HUES48 (cell line): ENCODE measurements around the gene RGS21.

ENCODE experiments used
- H3K27ac ChIP-seq: one replicate; pipeline ENCODE4 v1.7.0; 2013; ENCODE audit warnings: low read depth, low read length, inconsistent platforms
- H3K27me3 ChIP-seq: 2 replicates; pipeline ENCODE4 v1.6.1; 2013; ENCODE audit warnings: mild to moderate bottlenecking, low read length; ENCODE audit not compliant: control insufficient read depth, insufficient read depth
- H3K36me3 ChIP-seq: 2 replicates; pipeline ENCODE4 v1.6.1; 2013; ENCODE audit warnings: low read length; ENCODE audit not compliant: control insufficient read depth, insufficient read depth
- H3K4me1 ChIP-seq: 2 replicates; pipeline ENCODE4 v1.6.1; 2013; ENCODE audit warnings: mild to moderate bottlenecking, low read length; ENCODE audit not compliant: control insufficient read depth, insufficient read depth
- H3K4me3 ChIP-seq: 2 replicates; pipeline ENCODE4 v1.5.1; 2013; ENCODE audit warnings: mild to moderate bottlenecking, low read depth, low read length
- H3K9ac ChIP-seq: 2 replicates; pipeline ENCODE4 v1.6.1; 2013; ENCODE audit warnings: mild to moderate bottlenecking, low read depth, low read length, moderate library complexity
- H3K9me3 ChIP-seq: 2 replicates; pipeline ENCODE4 v1.6.1; 2013; ENCODE audit warnings: low read length; ENCODE audit not compliant: control insufficient read depth, insufficient read depth

The RGS21 gene

DNA sequence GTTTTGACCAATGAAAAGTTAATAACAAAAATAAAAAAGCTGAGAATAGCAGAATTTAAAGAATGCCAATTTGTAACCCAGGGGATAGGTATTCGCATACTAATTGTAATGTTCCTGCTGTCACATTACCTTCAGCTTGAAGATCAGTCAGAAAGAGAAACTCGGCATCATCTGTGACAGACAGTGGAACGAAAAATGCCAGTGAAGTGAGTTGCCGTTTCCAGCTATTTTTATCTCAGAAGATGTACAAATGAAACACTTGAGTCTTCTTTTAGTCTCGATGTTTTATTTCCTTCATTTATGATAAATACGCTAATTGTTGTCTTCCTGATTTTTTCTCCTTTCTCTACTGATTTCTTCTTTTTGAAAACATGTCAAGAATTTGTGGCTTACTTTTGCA is 26.1 kb downstream of the RGS21 start:
- Histone ChIP-seq H3K4me1 (peaks cover 8% of the 10 kb centered on the region; the same call in 1 of the 2 replicates), H3K27ac (no peak overlapping the region), H3K4me3 (no peak overlapping the region), H3K9ac (no peak overlapping the region), H3K27me3 (no peaks in the 10 kb centered on the region), H3K36me3 (no peaks in the 10 kb centered on the region), H3K9me3 (peaks cover 4% of the 10 kb centered on the region; the same call in 1 of the 2 replicates)

DNA sequence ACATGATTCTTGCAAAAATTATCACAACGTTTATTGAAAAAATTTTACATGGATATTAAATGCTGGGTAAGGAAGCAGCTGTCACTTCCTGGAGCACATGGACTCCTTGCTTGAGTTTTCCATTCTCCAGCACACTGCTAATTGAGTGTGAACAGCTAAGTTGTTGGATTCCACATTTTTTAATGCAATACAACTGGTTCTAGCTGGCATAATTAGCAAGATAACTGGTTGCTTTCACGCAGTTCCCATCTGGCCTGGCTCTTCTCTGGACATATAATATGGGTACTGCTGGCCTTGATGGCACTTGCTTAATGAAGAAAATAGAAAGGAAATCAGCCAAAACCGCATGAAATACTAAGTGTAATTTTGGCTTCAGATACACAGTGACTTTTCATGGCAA is 26.6 kb downstream of the RGS21 start:
- peaks cover 4% of the 10 kb centered on the region; the same call in 1 of the 2 replicates for H3K9me3 ChIP-seq
- no peaks in the 10 kb centered on the region for H3K27me3 ChIP-seq
- no peak overlapping the region for H3K4me3 ChIP-seq
- H3K9ac ChIP-seq: no peak overlapping the region
- no peak overlapping the region for H3K27ac ChIP-seq
- H3K4me1 ChIP-seq: peaks cover 8% of the 10 kb centered on the region; the same call in 1 of the 2 replicates
- H3K36me3 ChIP-seq: no peaks in the 10 kb centered on the region

DNA sequence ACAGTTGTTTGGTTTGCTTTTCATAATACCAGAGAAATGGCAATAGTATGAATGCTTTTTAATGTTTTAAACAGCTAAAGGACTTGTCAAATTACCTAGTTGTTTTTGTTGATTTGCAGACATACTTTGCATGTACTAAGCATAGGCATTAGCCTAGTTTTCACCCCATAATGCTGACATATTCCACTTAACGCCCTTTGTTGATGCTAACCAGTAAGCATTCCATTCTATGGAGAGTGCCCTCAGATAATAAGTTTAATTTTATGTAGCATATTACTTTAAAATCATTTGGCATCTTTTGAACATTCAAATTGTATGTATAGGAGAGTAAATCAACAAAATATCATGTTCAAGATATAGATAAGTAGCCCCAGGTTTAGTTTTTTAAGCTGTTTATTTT is 32.5 kb downstream of the RGS21 start:
- Histone ChIP-seq H3K4me1 (no peaks in the 10 kb centered on the region), H3K4me3 (no peak overlapping the region), H3K27me3 (no peaks in the 10 kb centered on the region), H3K9me3 (no peaks in the 10 kb centered on the region), H3K9ac (no peak overlapping the region), H3K36me3 (no peaks in the 10 kb centered on the region), H3K27ac (no peak overlapping the region)

DNA sequence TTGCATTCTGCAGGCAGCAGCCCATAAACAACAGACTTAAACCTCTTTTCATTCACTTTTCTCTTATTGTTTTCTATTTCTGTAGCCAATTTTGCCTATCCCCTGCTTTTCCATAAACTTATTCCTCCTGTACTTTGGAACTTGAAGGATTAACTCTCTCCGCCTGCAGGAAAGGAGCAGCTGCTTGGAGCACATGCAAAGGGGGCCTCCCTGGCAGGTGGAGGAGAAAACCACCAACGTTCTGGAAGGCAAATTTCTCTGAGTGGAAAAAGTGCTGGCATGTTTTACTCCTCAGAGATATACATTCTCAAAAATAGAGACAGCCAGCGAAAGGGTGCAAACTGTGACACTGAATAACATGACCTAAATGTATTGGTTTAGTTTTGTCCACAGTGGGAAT is 33.6 kb downstream of the RGS21 start:
- H3K27ac ChIP-seq: no peak overlapping the region
- H3K4me3 ChIP-seq: no peak overlapping the region
- no peaks in the 10 kb centered on the region for H3K36me3 ChIP-seq
- H3K27me3 ChIP-seq: no peaks in the 10 kb centered on the region
- no peaks in the 10 kb centered on the region for H3K9me3 ChIP-seq
- no peak overlapping the region for H3K9ac ChIP-seq
- no peaks in the 10 kb centered on the region for H3K4me1 ChIP-seq

DNA sequence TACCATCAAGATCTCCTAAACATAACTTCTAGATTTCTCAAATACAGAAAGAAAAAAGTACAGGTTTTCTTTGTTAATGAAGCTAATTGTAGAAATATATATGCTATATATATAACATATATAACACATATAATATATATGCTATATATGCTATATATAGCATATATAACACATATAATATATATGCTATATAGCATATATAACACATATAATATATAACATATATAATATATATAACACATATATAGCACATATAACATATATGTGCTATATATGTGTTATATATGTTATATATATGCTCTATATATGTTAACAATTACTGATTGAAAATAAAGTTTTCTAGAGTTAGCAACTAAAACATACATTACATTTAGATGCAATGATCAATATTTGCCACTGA is 34.8 kb downstream of the RGS21 start:
- Histone ChIP-seq H3K4me3 (no peak overlapping the region), H3K4me1 (no peaks in the 10 kb centered on the region), H3K9me3 (no peaks in the 10 kb centered on the region), H3K9ac (no peak overlapping the region), H3K36me3 (no peaks in the 10 kb centered on the region), H3K27me3 (no peaks in the 10 kb centered on the region), H3K27ac (no peak overlapping the region)

DNA sequence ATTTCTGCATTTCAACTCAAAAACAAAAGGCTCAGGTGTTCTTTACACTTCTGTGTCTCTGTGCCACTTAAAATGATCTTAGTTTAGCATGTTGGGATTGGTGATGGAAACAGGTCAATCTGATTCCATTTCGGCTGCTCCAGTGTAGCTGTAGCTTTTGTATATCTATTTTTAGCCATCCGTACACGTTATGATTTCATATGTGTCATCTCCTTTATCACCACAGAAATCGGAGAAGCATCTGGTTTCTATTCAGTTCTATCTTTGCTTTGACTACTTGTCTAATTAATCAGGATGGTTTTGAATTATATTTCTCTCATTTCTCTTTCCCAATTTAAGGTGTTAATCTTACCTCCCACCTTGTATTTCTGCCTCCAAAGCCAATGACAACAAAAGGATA is 41.1 kb downstream of the RGS21 start:
- Histone ChIP-seq H3K27ac (no peak overlapping the region), H3K9me3 (no peaks in the 10 kb centered on the region), H3K4me3 (no peak overlapping the region), H3K36me3 (no peaks in the 10 kb centered on the region), H3K4me1 (no peaks in the 10 kb centered on the region), H3K27me3 (no peaks in the 10 kb centered on the region), H3K9ac (no peak overlapping the region)

DNA sequence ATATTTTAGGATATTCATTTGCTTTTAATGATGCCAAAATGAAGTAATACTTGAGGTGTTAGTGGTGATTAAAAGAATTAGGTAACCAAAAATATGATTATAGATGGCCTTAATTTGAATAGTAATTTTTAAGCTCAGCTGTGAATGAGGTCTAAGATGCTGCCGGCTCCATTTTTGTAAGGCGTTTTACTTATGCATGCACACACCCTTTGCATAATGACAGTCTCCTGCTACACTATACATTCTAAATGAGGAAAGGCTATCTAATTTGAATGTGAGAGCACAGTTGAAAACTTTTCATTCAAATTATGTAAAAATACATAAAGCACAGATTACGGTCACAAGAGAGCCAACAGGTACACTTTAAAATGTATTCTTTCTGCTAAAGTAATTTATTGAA is 41.6 kb downstream of the RGS21 start:
- no peak overlapping the region for H3K4me3 ChIP-seq

DNA sequence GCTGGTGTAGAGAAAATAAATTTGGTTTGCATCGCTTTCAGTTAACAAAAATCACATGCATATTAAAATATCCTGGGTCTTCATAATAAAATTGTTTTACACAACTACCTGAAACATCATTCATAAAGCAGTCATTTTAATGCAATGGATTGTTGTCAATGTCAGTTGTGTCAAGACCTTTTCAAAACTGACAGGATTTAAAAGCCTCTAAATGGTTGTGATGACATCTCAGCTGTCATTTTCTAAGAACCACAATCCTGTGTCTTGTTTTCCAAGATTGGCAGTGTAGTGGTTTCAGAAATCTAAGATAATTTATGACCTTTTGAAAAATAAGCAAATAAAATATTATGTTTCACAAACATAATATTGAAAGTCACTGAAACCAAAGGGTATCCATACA is 42.0 kb downstream of the RGS21 start:
- Histone ChIP-seq H3K27me3 (no peaks in the 10 kb centered on the region), H3K9ac (no peak overlapping the region), H3K4me3 (no peak overlapping the region), H3K4me1 (no peaks in the 10 kb centered on the region), H3K36me3 (no peaks in the 10 kb centered on the region), H3K27ac (no peak overlapping the region), H3K9me3 (no peaks in the 10 kb centered on the region)

More for the DNA sequence above, 41.6 kb downstream of the RGS21 start:
- Histone ChIP-seq H3K27me3 (no peaks in the 10 kb centered on the region), H3K27ac (no peak overlapping the region), H3K9me3 (no peaks in the 10 kb centered on the region), H3K36me3 (no peaks in the 10 kb centered on the region), H3K9ac (no peak overlapping the region), H3K4me1 (no peaks in the 10 kb centered on the region)

DNA sequence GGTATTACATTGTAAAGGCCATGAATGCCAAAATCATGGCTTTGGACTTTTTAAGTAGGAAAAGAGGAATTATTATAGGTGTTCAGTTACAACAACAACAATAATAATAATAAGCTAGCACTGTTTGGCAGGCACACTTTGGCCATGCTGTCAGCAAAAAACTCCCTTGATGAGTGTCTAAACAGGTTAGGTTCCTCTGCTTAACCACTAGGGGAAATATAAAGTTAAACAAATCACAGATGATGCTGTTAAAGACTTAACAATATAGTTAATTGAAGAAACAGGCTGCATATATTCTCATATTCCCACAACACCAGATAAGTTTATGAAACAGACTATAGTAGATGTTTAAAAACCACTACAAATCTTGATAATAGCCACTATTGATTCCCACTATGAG is 46.4 kb downstream of the RGS21 start:
- H3K27me3 ChIP-seq: no peaks in the 10 kb centered on the region
- no peak overlapping the region for H3K9ac ChIP-seq

DNA sequence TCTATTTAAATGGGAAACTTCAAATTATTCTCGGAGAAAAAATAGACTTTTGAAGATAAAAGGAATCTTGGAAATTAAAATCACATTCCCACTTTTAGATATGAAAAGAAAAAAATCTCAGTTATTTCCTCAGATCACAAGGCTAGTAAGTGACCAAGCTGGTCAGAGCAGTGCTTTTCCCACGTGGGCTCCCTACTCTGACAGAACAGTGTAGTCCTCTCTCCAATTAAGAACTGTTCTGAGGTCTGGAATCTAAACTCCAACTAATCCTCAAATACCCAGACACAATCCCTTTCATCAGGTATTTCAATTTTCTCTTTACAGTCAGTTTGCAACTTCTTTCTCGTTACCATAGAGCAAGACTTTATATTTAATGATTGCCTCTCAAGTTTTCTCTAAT is 50.6 kb downstream of the RGS21 start:
- Histone ChIP-seq H3K9me3 (no peaks in the 10 kb centered on the region), H3K4me1 (peaks cover 5% of the 10 kb centered on the region; the same call in 1 of the 2 replicates), H3K36me3 (no peaks in the 10 kb centered on the region), H3K9ac (no peak overlapping the region), H3K4me3 (no peak overlapping the region), H3K27me3 (no peaks in the 10 kb centered on the region), H3K27ac (no peak overlapping the region)

More for the DNA sequence above, 46.4 kb downstream of the RGS21 start:
- Histone ChIP-seq H3K36me3 (no peaks in the 10 kb centered on the region), H3K9me3 (no peaks in the 10 kb centered on the region), H3K27ac (no peak overlapping the region), H3K4me3 (no peak overlapping the region), H3K4me1 (no peaks in the 10 kb centered on the region)

DNA sequence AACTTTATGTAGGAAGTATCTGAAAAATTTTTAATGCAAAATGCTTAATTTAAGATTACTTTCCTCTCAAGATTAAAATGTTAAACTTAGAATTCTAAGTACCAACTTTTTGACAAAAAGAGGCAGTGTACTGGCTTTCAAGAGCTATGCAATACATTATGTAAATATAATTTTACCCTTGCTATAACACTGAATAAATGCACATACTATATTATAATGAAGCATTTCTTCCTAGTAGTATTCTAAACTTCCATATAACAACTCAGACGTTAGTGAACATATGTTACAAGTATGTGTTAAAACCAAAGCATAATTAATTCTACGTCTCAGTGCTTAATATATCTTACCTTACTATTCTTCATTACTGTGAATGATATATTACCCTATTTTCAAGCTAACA is 58.5 kb downstream of the RGS21 start:
- Histone ChIP-seq H3K4me3 (no peak overlapping the region), H3K36me3 (no peaks in the 10 kb centered on the region), H3K27ac (no peak overlapping the region), H3K27me3 (no peaks in the 10 kb centered on the region), H3K9ac (no peak overlapping the region), H3K4me1 (peaks cover 25% of the 10 kb centered on the region; the same call in 1 of the 2 replicates), H3K9me3 (no peaks in the 10 kb centered on the region)

DNA sequence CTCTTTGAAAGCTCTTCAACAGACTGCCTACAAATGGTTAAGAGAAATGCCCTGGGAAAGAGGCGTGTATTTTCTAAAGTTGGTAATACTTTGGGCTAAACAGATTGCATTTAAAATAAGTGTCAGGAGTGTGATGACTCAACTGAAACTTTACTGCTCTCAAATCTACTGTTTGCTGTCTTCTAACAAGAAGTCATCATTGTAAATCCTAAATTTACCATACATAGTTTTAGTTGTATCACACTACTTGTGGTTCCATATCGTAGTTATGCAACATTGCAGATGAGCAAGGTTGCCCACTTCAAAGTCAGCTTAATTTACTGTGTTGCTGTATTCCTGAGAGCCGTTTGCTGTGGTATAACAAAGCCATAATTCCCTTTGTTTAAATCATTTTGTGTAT is 59.6 kb downstream of the RGS21 start:
- H3K4me1 ChIP-seq: peaks cover 25% of the 10 kb centered on the region; the same call in 1 of the 2 replicates
- no peaks in the 10 kb centered on the region for H3K9me3 ChIP-seq
- no peak overlapping the region for H3K27ac ChIP-seq
- H3K36me3 ChIP-seq: no peaks in the 10 kb centered on the region
- H3K27me3 ChIP-seq: no peaks in the 10 kb centered on the region
- no peak overlapping the region for H3K4me3 ChIP-seq
- H3K9ac ChIP-seq: no peak overlapping the region
